Colonic mucosa (tissue), 4 donors: ENCODE measurements around the gene SF3B2. TPM values are rescaled to one million over a fixed set of nuclear protein-coding genes. Genes with fewer than 3 reads are reported as not detected.

Source experiments
- DNase-seq: peaks from one replicate; pipeline ENCODE4 v3.0.0-alpha.2; 2020
- H3K27ac ChIP-seq: fragments of 200-600 bp; one replicate; pipeline ENCODE4 v1.8.0; 2021
- H3K27me3 ChIP-seq: fragments of 200-600 bp; one replicate; pipeline ENCODE4 v1.8.0; 2021
- H3K36me3 ChIP-seq: fragments of 200-600 bp; one replicate; pipeline ENCODE4 v1.8.0; 2021
- H3K4me1 ChIP-seq: fragments of 200-600 bp; one replicate; pipeline ENCODE4 v1.8.0; 2021; ENCODE audit warnings: mild to moderate bottlenecking
- H3K4me3 ChIP-seq: fragments of 200-600 bp; one replicate; pipeline ENCODE4 v1.8.0; 2021
- H3K9ac ChIP-seq, 2 donors: one replicate each; pipeline ENCODE4 v1.7.0; 2013; ENCODE audit warnings: control low read depth in 2 of 2, low read depth in 2 of 2, low read length in 2 of 2
- H3K9me3 ChIP-seq: fragments of 200-600 bp; one replicate; pipeline ENCODE4 v1.8.0; 2021
- intact Hi-C: fragments of 100-400 bp; cut with DNase I; formaldehyde crosslinking; loops from one replicate; pipeline ENCODE4 v1.14.1; 2022
- total RNA-seq, 2 donors: library from RNA; stranded (reverse); fragmentation: NEBNext Ultra II Directional in 1 of 2; extraction: Animal tissue kit (Norgen Biotek cat#: 25700) in 1 of 2; gene quantifications; one replicate each; pipeline ENCODE4 v1.2.1, GENCODE V29; 2021
- TF ChIP-seq, protein P1 (sequence below): fragments of 200-600 bp; IDR thresholded peaks from one replicate; pipeline ENCODE4 v1.8.0; 2022; ENCODE audit warnings: antibody characterized with exemption, mild to moderate bottlenecking
- donor health status: healthy.
- donor health status: DM: no; HTN: no; CAD: no.
- donor health status: DM: no; HTN: no; CAD: no.

SF3B2 gene
- total RNA-seq, 2 donors from 2014 or later, result 139 to 196 TPM

DNA sequence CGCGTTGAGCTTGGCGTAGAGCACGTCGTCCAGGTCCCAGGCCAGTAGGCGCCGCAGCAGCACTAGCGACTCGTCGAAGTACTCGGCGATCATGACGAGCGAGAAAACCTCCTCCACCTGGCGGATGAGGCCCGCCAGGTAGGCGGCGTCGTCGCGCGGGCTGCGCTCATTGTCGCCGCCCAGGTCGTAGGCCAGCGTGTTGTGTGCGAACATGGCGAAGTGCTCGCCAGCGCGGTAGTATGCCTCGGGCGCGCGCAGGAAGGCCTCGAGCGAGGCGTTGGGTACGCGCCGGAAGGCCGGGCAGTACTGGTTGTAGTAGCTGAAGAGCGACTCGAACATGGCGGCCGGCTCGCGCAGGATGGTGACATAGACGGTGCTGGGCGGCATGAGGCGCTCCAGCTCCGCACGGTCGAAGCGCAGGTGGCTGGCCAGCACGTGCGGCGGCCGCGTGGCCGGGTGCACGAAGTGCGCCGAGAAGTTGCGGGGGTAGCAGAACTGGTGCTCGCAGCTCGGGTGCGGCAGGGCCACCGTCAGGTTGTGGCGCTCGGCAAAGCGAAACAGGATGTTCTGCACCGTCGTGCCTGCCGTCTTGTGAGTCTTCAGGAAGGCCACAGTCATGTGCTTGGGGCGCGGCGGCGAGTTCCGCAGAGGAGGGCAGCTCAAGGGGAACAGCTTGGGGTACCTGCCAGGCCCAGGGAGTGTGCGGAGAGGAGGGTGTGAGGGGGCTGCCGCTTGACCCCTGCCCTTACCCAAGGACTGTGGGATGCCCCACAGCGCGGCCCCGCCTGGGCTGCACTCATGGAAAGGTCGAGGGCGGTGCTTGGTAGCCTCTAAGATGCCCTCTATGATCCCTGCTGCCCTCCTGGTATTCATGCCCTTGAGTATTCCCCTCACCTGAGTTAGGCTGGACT lies 8.9 kb upstream of the SF3B2 start:
- intact Hi-C loops, result no loop called here
- H3K4me1 ChIP-seq, result no peaks in the 10 kb centered on the region
- no peaks in the 10 kb centered on the region for H3K36me3 ChIP-seq
- TF ChIP-seq, protein P1, sequence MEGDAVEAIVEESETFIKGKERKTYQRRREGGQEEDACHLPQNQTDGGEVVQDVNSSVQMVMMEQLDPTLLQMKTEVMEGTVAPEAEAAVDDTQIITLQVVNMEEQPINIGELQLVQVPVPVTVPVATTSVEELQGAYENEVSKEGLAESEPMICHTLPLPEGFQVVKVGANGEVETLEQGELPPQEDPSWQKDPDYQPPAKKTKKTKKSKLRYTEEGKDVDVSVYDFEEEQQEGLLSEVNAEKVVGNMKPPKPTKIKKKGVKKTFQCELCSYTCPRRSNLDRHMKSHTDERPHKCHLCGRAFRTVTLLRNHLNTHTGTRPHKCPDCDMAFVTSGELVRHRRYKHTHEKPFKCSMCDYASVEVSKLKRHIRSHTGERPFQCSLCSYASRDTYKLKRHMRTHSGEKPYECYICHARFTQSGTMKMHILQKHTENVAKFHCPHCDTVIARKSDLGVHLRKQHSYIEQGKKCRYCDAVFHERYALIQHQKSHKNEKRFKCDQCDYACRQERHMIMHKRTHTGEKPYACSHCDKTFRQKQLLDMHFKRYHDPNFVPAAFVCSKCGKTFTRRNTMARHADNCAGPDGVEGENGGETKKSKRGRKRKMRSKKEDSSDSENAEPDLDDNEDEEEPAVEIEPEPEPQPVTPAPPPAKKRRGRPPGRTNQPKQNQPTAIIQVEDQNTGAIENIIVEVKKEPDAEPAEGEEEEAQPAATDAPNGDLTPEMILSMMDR, result no peak
- H3K9ac ChIP-seq, result no peak overlapping the region
- no peaks in the 10 kb centered on the region for H3K27me3 ChIP-seq
- no peak overlapping the region for H3K27ac ChIP-seq
- DNase-seq, result no peak
- H3K4me3 ChIP-seq, result no peak overlapping the region
- no peaks in the 10 kb centered on the region for H3K9me3 ChIP-seq

DNA sequence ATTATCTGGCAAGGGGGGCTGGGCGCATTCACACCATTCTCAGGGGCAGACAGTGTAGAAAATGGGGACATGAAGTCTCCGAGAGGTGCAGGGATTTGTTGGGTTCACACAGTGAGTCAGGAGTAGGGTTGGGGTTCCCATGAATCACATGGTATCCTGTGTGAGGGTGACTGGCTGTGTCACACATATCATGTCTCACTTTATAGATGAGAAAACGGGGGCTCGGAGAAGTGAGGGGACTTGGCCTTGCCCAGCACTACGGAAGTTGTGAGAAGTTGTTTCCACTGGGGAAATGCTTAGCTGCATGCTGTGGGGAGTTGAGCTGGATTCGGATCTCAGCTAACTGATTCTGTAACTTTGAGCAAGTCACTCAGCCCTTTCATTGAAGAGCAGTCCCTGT lies 7.4 kb upstream of the SF3B2 start:
- intact Hi-C loops, result no loop called here
- Histone ChIP-seq H3K9me3 (no peaks in the 10 kb centered on the region), H3K27me3 (no peaks in the 10 kb centered on the region), H3K4me1 (no peaks in the 10 kb centered on the region), H3K4me3 (no peak overlapping the region), H3K27ac (no peak overlapping the region), H3K36me3 (no peaks in the 10 kb centered on the region), H3K9ac (no peak overlapping the region)
- no peak for DNase-seq
- TF ChIP-seq, protein P1, result no peak

DNA sequence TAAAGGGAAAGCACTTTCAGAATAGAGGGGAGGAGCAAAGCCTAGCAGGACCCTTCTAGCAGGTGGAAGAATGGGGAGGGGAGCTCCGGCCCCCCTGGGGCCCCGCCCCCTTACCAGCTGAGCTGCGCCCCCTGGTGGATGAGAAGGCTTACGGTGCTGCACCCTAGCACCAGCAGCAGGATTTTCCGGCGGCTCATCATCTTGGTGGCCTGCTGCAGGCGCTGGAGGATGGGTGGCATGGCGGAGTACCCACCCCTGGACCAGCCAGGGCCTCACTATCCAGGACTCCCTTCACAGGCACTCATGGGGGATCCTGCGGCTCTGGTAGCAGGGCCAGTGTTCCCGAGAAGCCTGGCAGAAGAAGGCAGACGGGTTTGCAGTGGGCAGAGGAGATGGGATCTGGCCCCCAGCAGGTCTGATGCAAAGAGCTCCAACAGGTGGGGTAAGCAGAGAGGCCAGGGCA lies 7.0 kb upstream of the SF3B2 start:
- Histone ChIP-seq H3K9me3 (no peaks in the 10 kb centered on the region), H3K4me1 (no peaks in the 10 kb centered on the region), H3K9ac (peak overlapping the region in 1 of 2 donors; percentile 14), H3K36me3 (no peaks in the 10 kb centered on the region), H3K27ac (no peak overlapping the region), H3K4me3 (no peak overlapping the region), H3K27me3 (no peaks in the 10 kb centered on the region)
- TF ChIP-seq, protein P1, result peak; percentile 91
- intact Hi-C loops, result no loop called here
- peak; percentile 78 for DNase-seq

DNA sequence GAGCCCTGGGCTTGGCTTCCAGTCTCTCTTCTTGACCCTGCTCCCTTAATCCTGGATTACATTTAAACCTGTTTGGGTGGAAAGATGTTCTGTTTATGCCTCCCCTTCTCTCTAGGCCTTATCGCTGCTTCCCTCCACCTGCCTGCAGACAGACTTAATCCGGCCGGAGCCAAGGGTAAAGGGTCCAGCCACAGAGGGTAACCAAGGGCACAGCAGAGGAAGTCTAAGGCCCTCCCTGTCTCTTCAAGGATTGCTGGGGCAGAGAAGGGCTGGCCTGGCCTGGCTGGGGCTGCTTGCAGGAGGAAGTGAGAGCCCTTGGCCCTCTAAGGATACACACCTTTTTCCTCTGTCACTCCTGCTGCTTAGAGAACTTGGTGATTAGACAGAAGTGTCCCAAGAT lies 5.3 kb upstream of the SF3B2 start:
- DNase-seq, result no peak
- intact Hi-C loops, result no loop called here
- Histone ChIP-seq H3K27ac (no peak overlapping the region), H3K36me3 (no peaks in the 10 kb centered on the region), H3K27me3 (no peaks in the 10 kb centered on the region), H3K9ac (no peak overlapping the region), H3K9me3 (no peaks in the 10 kb centered on the region), H3K4me1 (peaks cover 5% of the 10 kb centered on the region), H3K4me3 (no peak overlapping the region)
- TF ChIP-seq, protein P1, result no peak

DNA sequence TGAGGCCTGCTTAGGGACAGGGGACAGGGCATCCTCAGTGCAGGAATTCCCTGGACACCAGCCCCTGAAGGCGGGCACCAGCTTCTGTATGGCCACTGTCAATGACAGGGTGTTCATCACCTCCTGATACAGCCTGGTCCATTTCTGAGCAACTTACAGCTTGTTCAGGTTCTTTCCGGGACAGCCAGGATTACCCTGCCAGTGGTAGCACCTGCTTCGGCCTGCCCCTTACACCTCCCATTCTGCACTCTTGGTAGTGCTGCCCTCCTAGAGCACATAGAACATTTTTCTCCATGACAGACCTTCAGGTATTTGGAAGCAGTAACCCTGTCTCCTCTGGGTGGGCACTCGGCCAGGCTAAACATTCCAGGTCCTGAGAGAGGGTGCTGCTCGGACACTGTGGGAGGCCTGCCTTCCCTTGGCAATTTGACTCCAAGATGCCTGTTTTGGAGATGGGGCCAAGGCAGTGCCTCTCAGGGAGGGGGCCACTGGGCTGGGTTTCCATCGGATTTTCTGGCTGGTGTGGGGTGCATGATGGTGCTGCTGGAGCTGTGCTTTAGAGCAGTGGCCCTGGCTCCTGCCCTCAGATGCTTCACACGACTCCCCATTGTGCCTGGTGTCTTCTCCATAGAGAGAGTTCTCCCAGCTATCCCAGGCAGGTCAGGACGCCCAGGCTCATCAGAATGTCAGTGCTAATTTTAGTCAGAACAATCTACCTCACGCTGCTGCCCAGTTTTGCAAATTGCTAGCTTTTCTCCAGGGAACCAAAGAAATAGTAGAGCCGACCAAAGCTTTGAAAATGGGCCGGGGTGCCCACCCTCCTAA lies 4.4 kb upstream of the SF3B2 start:
- DNase-seq, result no peak
- H3K9ac ChIP-seq, result no peak overlapping the region
- H3K9me3 ChIP-seq, result no peaks in the 10 kb centered on the region
- no peaks in the 10 kb centered on the region for H3K36me3 ChIP-seq
- TF ChIP-seq, protein P1, result no peak
- H3K4me1 ChIP-seq, result peaks cover 5% of the 10 kb centered on the region
- no peak overlapping the region for H3K27ac ChIP-seq
- intact Hi-C loops, result no loop called here
- no peak overlapping the region for H3K4me3 ChIP-seq
- no peaks in the 10 kb centered on the region for H3K27me3 ChIP-seq
